ENCODE results near the gene NUDT19. TPM values are rescaled to one million over a fixed set of nuclear protein-coding genes. Genes with fewer than 3 reads are reported as not detected.

The NUDT19 gene
- total and polyA plus RNA-seq, 12 donors: 9.1 to 27.7 (median 19.8) TPM

DNA sequence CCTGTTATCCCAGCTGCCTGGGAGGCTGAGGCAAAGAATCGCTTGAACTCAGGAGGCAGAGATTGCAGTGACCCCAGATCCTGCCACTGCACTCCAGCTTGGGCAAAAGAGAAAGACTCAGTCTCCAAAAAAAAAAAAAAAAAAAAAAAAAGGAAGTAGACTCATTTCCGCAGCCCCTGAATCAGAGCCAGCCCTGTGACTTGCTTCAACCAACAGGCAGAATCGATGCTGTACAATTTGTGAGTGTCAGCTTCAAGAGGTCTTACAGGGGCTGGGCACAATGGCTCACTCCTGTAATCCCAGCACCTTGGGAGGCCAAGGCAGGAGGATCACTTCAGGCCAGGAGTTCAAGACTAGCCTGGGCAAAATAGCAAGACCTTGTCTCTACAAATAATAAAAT, 29.4 kb upstream of the NUDT19 start:
- DNase-seq (no peak), ATAC-seq (no peak)
- TF ChIP-seq, protein P1, sequence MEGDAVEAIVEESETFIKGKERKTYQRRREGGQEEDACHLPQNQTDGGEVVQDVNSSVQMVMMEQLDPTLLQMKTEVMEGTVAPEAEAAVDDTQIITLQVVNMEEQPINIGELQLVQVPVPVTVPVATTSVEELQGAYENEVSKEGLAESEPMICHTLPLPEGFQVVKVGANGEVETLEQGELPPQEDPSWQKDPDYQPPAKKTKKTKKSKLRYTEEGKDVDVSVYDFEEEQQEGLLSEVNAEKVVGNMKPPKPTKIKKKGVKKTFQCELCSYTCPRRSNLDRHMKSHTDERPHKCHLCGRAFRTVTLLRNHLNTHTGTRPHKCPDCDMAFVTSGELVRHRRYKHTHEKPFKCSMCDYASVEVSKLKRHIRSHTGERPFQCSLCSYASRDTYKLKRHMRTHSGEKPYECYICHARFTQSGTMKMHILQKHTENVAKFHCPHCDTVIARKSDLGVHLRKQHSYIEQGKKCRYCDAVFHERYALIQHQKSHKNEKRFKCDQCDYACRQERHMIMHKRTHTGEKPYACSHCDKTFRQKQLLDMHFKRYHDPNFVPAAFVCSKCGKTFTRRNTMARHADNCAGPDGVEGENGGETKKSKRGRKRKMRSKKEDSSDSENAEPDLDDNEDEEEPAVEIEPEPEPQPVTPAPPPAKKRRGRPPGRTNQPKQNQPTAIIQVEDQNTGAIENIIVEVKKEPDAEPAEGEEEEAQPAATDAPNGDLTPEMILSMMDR (IDR thresholded peaks at IDR 0.05): no peak
- intact Hi-C loops (cut with DNase I): no loop called here
- peaks cover 0 to 23% (median 0%) of the 10 kb centered on the region in 9 donors for H3K36me3 ChIP-seq
- 44 to 45% methylated on average over 3 of the region's 3 CpGs for WGBS, 2 donors
- no peak overlapping the region for H3K4me3 ChIP-seq
- no peak overlapping the region for H3K27ac ChIP-seq
- no peaks in the 10 kb centered on the region for H3K9me3 ChIP-seq
- no peaks in the 10 kb centered on the region for H3K27me3 ChIP-seq
- H3K4me1 ChIP-seq: peaks cover 0 to 22% (median 8%) of the 10 kb centered on the region in 9 donors

DNA sequence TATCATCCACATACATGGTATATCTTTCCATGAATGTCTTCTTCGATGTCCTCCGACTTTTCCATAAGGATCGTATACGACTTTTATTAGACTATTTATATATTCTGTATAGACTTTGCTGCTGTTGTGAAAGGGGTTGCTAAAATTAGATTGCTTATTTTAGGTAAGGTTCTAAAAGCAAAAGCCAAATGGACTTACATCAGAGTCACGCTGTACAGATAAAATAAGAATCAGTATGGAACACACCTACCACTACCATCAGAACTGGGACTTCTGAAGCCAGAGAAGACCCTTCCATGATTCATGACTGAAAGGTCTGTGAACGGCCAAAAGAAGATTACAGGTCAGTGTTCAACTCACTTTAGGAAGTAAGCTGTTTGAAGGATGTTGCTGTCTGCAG, 25.5 kb upstream of the NUDT19 start:
- ATAC-seq: peak in 7 of 8 donors; percentile 44 to 80 (median 71)
- TF ChIP-seq, protein P1 (IDR thresholded peaks at IDR 0.05): no peak
- no peak for DNase-seq
- H3K4me1 ChIP-seq: peaks cover 0 to 41% (median 15%) of the 10 kb centered on the region in 9 donors
- H3K36me3 ChIP-seq: peaks cover 0 to 11% (median 3%) of the 10 kb centered on the region in 9 donors
- H3K27me3 ChIP-seq: no peaks in the 10 kb centered on the region
- H3K9me3 ChIP-seq: no peaks in the 10 kb centered on the region
- peak overlapping the region in 7 of 10 donors; percentile 1 to 37 (median 17) for H3K4me3 ChIP-seq
- peak overlapping the region in 9 of 10 donors; percentile 11 to 70 (median 59) for H3K27ac ChIP-seq
- 57 to 68% methylated on average over 6 of the region's 6 CpGs for WGBS, 2 donors
- intact Hi-C loops (cut with DNase I): no loop called here

DNA sequence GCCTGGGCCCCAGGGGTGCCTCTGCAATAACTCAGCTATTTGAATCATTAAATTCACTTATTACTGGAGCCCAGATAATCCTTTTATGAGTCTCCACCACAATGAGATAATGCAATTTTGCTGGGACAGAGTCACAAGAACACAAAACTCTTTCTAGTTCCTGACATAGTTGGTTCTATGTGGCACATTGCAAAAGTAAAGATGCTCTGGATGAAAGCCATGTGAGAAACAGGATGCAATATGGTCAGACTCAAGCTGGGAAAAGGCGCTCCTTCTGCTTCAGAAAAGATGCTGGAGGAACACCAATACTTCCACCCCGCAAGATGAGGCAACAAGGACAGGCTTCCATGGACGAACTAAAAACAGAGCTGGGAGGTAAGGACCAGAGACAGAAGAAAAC, 22.3 kb upstream of the NUDT19 start:
- H3K4me3 ChIP-seq: no peak overlapping the region
- intact Hi-C loops (cut with DNase I): no loop called here
- H3K27me3 ChIP-seq: no peaks in the 10 kb centered on the region
- no peaks in the 10 kb centered on the region for H3K9me3 ChIP-seq
- WGBS, 2 donors: 79 to 93% methylated on average over 3 of the region's 3 CpGs
- peaks cover 0 to 59% (median 36%) of the 10 kb centered on the region in 9 donors for H3K4me1 ChIP-seq
- ATAC-seq: no peak
- TF ChIP-seq, protein P1 (IDR thresholded peaks at IDR 0.05): no peak
- peak overlapping the region in 2 of 10 donors; percentile 7 to 39 for H3K27ac ChIP-seq
- H3K36me3 ChIP-seq: peaks cover 0 to 15% (median 3%) of the 10 kb centered on the region in 9 donors
- DNase-seq: no peak

DNA sequence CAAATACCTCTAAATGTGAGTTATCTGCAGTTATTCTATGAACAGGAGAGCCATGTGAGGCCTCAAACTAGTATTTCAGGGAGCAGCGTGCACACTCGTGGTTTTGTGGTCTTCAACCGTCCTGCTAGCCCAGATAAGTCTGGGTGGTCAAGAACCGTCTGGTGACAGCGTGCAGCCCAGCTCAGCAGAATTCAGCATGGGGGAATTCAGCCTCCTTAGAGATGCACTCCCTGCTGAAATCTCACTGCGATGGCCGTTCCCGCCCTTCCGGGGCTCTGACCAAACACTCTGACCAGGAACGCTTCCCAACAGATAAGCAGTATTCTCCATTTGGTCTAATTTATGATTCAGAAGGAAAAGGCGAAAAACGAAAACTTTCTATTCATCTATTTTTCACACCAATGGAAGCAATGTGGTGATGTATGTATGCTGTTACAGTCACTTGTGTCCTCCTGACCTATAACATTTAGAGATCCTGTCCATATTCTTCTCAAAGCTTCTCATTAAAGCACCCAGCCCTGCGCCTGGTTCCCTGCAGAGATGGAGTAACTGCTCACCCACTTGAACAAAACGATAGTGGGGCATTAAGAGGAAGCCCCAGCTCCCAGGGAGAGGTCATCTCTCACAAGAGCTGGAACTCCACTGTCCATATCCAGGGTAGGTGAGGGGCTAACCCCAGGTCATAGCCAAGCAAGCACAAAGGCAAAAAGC, 19.6 kb upstream of the NUDT19 start:
- Histone ChIP-seq H3K27me3 (peaks cover 0 to 15% (median 6%) of the 10 kb centered on the region in 7 donors), H3K4me1 (peaks cover 4 to 65% (median 38%) of the 10 kb centered on the region in 9 donors), H3K36me3 (peaks cover 0 to 10% (median 2%) of the 10 kb centered on the region in 9 donors), H3K4me3 (no peak overlapping the region), H3K27ac (peak overlapping the region in 1 of 10 donors; percentile 48), H3K9me3 (no peaks in the 10 kb centered on the region)
- no peak for DNase-seq
- TF ChIP-seq, protein P1 (IDR thresholded peaks at IDR 0.05): no peak
- 75 to 82% methylated on average over 14 of the region's 14 CpGs for WGBS, 2 donors
- intact Hi-C loops (cut with DNase I): no loop called here
- no peak for ATAC-seq

Measured in heart right ventricle (tissue), 16 donors.